ENCODE results near the gene TMUB2.

GRCh38 chr17:44207743-44208142, 21.0 kb downstream of the TMUB2 start:
- TF ChIP-seq CTCF (IDR thresholded peaks at IDR 0.05; ENCODE audit: poor library complexity, severe bottlenecking), result no peak
- no peak for TF ChIP-seq EP300 (conservative IDR thresholded peaks at IDR 0.05; ENCODE audit: poor library complexity, severe bottlenecking)
